ENCODE measurements around the gene SEMA4D. TPM values are rescaled to one million over a fixed set of nuclear protein-coding genes. Genes with fewer than 3 reads are reported as not detected.
A peak's percentile ranks its signal among the peaks of the same experiment; 100 is the strongest.

SEMA4D gene
- total RNA-seq, 1 donor from 2014 or later, result 13.5 TPM

GRCh38 chr9:89325733-89326132 is 172.2 kb downstream of the SEMA4D start:
- no peak overlapping the region for H3K27ac ChIP-seq
- DNase-seq (ENCODE audit: low spot score in 2 of 2), result no peak
- no peaks in the 10 kb centered on the region for H3K9me3 ChIP-seq
- H3K27me3 ChIP-seq, result no peaks in the 10 kb centered on the region
- TF ChIP-seq, protein P1, sequence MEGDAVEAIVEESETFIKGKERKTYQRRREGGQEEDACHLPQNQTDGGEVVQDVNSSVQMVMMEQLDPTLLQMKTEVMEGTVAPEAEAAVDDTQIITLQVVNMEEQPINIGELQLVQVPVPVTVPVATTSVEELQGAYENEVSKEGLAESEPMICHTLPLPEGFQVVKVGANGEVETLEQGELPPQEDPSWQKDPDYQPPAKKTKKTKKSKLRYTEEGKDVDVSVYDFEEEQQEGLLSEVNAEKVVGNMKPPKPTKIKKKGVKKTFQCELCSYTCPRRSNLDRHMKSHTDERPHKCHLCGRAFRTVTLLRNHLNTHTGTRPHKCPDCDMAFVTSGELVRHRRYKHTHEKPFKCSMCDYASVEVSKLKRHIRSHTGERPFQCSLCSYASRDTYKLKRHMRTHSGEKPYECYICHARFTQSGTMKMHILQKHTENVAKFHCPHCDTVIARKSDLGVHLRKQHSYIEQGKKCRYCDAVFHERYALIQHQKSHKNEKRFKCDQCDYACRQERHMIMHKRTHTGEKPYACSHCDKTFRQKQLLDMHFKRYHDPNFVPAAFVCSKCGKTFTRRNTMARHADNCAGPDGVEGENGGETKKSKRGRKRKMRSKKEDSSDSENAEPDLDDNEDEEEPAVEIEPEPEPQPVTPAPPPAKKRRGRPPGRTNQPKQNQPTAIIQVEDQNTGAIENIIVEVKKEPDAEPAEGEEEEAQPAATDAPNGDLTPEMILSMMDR (IDR thresholded peaks at IDR 0.05), result no peak
- H3K36me3 ChIP-seq, result peaks cover 36 to 43% of the 10 kb centered on the region in 2 donors
- intact Hi-C loops (cut with DNase I), result no loop called here
- no peak overlapping the region for H3K4me3 ChIP-seq
- H3K4me1 ChIP-seq, result peaks cover 0 to 7% of the 10 kb centered on the region in 2 donors

GRCh38 chr9:89323390-89323789 is 174.5 kb downstream of the SEMA4D start:
- intact Hi-C loops (cut with DNase I), result no loop called here

DNA sequence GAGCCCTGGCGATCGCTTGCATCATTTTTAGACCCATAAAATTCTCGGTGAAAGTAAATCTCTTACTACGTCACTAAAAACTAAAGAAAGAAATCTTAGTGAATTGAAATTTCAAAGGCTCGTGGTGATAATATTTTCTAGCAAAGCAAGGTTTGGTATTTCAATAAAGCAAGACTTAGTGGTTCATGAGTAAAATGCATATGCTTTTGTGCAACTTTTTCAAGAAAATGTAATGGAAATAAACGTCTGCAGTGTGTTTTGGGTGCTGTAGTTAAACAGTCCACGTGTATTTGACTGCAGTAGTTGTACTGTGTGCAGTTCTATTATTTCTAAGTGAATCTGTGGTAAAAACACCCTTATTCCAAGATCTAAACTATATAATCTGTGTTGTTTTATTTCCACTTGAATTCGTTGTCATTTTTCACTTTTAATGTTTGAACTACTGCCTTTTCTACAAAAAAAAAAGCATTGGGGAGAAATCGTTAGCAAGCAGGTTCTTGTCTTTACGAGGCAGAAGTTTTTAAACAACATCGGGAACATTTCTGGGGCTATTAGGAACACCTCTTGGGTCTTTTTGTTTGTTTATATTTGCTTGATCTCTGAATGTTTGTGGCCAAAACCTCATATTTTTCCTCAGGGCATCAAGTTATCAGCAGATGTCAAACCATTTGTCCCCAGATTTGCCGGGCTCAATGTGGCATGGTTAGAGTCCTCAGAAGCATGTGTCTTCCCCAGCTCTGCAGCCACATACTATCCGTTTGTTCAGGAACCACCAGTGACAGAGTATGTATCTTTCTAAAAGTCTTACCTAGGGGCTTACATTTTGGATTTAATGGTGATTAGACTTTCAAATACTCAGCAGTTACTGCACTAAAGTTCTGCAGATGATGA is 178.7 kb downstream of the SEMA4D start:
- no peaks in the 10 kb centered on the region for H3K9me3 ChIP-seq
- H3K36me3 ChIP-seq, result no peaks in the 10 kb centered on the region
- peaks cover 10 to 27% of the 10 kb centered on the region in 2 donors for H3K4me1 ChIP-seq
- peak overlapping the region; percentile 98 to 100 for H3K27ac ChIP-seq
- TF ChIP-seq, protein P1 (IDR thresholded peaks at IDR 0.05), result peak in 1 of 3 experiments; percentile 68
- peak overlapping the region; percentile 74 to 89 for H3K4me3 ChIP-seq
- no peaks in the 10 kb centered on the region for H3K27me3 ChIP-seq
- DNase-seq (ENCODE audit: low spot score in 2 of 2), result no peak
- intact Hi-C loops (cut with DNase I), result loop anchor here (2.0 to 10.0 kb wide), 5 partner anchors 178 to 1592 kb away; partner anchors contain the start of genes CTSL, NXNL2 and SEMA4D

More at GRCh38 chr9:89323390-89323789, 174.5 kb downstream of the SEMA4D start:
- Histone ChIP-seq H3K27me3 (no peaks in the 10 kb centered on the region), H3K27ac (no peak overlapping the region), H3K4me3 (no peak overlapping the region), H3K36me3 (peaks cover 16 to 19% of the 10 kb centered on the region in 2 donors), H3K4me1 (peaks cover 6 to 20% of the 10 kb centered on the region in 2 donors), H3K9me3 (no peaks in the 10 kb centered on the region)
- DNase-seq (ENCODE audit: low spot score in 2 of 2), result no peak
- TF ChIP-seq, protein P1 (IDR thresholded peaks at IDR 0.05), result no peak

DNA sequence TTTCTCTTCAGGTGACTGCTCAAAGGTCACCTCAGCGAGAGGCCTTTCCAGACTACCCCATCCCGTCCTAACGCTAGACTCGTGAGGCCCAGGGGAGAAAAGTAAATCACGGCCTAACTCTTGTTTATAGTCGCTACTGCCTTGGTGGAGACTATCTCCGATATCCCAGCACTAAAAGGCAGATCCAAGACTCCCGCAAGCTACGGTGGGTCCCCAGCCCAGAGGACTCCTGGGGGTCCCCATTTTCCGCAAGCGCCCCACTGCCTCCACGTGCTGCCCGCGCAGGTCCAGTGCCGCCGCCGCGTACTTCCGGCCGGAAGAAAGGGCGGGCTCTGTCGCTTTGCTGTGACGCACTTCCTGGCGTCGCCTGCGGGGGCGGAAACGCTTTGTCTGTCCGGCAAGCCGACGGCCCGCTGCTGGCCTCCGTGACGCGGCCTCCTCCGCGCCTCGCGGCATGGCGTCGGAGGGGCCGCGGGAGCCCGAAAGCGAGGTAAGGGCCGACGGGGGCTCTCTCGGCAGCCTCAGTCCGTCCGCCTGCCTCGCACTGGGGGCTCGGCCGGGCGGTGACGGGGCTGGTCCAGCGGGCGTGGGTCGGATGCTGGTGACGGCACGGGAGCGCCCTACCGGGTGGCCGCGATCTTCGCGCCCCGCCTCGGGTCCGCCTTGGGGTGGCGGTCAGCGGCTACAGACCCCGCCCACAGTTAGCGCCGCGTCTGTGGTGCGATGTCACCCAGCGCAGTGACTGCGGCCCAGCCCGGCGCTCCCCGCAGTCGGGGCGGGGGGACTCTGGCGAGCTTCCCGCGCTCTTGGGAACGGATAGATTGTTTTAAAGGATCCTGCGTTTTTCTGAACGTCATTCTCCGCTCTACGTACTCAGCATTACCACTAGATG is 179.5 kb downstream of the SEMA4D start, which contains the start of gene SECISBP2:
SECISBP2 (plus strand) TSS at position 378 of the 892 bp plus-strand sequence; CDS start at position 455, 77 bp downstream.
- Histone ChIP-seq H3K4me3 (peak within 1 kb of the TSS; percentile 74 to 89), H3K9me3 (no peaks in the 10 kb centered on the region), H3K27me3 (no peaks in the 10 kb centered on the region), H3K4me1 (peaks cover 10 to 27% of the 10 kb centered on the region in 2 donors), H3K36me3 (no peaks in the 10 kb centered on the region), H3K27ac (peak within 1 kb of the TSS; percentile 98 to 100)
- intact Hi-C loops (cut with DNase I), result loop anchor here (1.0 to 10.0 kb wide), 7 partner anchors 8 to 1591 kb away; partner anchors contain the start of genes CTSL, NXNL2, S1PR3 and SEMA4D
- TF ChIP-seq, protein P1 (IDR thresholded peaks at IDR 0.05), result peak in 2 of 3 experiments; percentile 60 to 69
- DNase-seq (ENCODE audit: low spot score in 2 of 2), result peak; percentile 89 to 98

GRCh38 chr9:89317282-89317681 is 180.6 kb downstream of the SEMA4D start:
- Histone ChIP-seq H3K27me3 (no peaks in the 10 kb centered on the region), H3K27ac (peak overlapping the region in 1 of 2 donors; percentile 100), H3K36me3 (no peaks in the 10 kb centered on the region), H3K4me1 (peaks cover 10 to 27% of the 10 kb centered on the region in 2 donors), H3K4me3 (peak overlapping the region in 1 of 2 donors; percentile 74), H3K9me3 (no peaks in the 10 kb centered on the region)
- no peak for DNase-seq (ENCODE audit: low spot score in 2 of 2)
- TF ChIP-seq, protein P1 (IDR thresholded peaks at IDR 0.05), result no peak
- intact Hi-C loops (cut with DNase I), result loop anchor here (5.0 to 10.0 kb wide), 4 partner anchors 180 to 1590 kb away; partner anchors contain the start of genes CTSL and SEMA4D

All from ascending aorta (tissue), 2 donors.